Measurements from ENCODE around the gene PAMR1.

GRCh38 chr11:35387111-35387982 lies 138.1 kb downstream of the PAMR1 start:
- TF ChIP-seq EP300 (IDR thresholded peaks at IDR 0.05): no peak
- no peak for TF ChIP-seq CTCF (IDR thresholded peaks at IDR 0.05)
- TF ChIP-seq POLR2A (IDR thresholded peaks at IDR 0.05): no peak

All from ovary (tissue), 3 donors.